ENCODE measurements around the gene CNIH1.
"Not testable (repeated sequence)": the region's sequence is repeated elsewhere in the genome, so short reads cannot be mapped to it uniquely, and the experiment has no call there.

CNIH1 gene

DNA sequence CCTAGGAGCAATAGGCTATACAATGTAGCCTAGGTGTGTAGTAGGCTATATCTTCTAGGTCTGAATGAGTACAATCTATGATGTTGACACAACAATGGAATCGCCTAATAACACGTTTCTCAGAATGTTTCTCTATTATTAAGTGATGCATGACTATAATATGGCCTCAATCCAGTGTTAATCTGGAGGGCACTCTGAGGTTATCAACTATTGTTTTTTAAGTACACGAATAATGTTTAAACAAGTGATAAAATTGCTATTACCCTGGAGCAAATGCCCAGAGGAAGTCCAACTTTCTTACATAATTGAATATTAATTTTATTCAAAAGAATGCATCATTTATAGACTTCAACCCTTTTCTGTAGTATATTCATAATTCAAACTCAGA is 16.4 kb upstream of the CNIH1 start:
- H3K36me3 ChIP-seq (ENCODE audit: insufficient read depth, low read length) = no peaks in the 10 kb centered on the region
- H3K27ac ChIP-seq = no peak overlapping the region
- no peak overlapping the region for H3K9ac ChIP-seq (ENCODE audit: insufficient read length)
- H3K4me3 ChIP-seq = no peak overlapping the region
- no peak for TF ChIP-seq FOXP2 (optimal IDR thresholded peaks at IDR 0.05; ENCODE audit: control extremely low read depth, extremely low read length, insufficient read depth)
- TF ChIP-seq EZH2 (IDR thresholded peaks at IDR 0.05) = no peak
- H3K9me3 ChIP-seq (ENCODE audit: low read depth, low read length) = no peaks in the 10 kb centered on the region
- no peak for DNase-seq (ENCODE audit: low read depth, low spot score)

DNA sequence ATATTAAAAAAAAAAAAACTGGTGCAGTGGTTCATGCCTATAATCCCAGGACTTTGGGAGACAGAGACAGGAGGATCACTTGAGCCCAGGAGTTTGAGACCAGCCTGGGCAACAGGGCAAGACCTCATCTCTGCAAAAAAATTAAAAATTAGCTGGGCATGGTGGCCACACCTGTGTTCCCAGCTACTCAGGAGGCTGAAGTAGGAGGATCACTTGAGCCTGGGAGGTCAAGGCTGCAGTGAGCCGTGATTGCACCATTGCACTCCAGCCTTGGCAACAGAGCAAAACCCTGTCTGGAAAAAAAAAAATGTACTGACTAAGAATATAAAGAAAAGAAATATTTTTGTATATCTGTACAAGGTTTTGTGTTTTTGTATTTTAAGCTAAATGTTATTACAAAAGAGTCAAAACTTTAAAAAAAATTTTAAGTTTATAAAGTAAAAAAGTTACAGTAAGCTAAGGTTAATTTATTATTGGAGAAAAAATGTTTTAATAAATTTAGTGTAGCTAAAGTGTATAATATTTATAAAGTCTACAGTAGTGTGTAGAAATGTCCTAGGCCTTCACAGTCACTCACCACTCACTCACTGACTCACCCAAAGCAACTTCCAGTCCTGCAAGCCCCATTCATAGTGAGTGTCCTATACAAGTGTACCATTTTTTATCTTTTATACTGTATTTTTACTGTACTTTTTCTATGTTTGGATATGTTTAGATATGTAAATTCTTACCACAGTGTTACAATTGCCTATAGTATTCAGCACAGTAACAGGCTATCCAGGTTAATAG is 15.8 kb upstream of the CNIH1 start:
- H3K9ac ChIP-seq (ENCODE audit: insufficient read length); H3K4me3 ChIP-seq; DNase-seq (ENCODE audit: low read depth, low spot score); H3K36me3 ChIP-seq (ENCODE audit: insufficient read depth, low read length); H3K9me3 ChIP-seq (ENCODE audit: low read depth, low read length); H3K27ac ChIP-seq: not testable (repeated sequence)

DNA sequence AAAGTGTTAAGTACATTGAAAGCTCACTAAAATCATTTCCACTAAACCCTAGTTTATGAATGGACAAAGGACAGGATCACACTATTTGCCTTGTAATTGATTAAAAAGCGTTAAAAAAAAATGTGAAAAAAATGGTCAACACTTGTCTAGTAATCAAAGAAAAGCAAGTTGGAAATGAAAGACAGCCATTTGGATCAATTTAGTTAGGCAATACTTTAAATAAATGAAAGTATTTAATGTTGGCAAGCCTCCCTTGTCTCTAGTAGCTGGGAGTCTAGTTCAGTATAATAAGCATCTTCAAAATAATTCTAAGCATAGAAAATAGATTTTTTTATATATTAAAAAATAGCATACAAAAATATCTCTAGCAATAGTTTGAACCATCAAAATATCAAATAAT is 14.2 kb upstream of the CNIH1 start:
- no peak overlapping the region for H3K9ac ChIP-seq (ENCODE audit: insufficient read length)
- no peaks in the 10 kb centered on the region for H3K36me3 ChIP-seq (ENCODE audit: insufficient read depth, low read length)
- H3K4me3 ChIP-seq = no peak overlapping the region
- TF ChIP-seq EZH2 (IDR thresholded peaks at IDR 0.05) = no peak
- TF ChIP-seq FOXP2 (optimal IDR thresholded peaks at IDR 0.05; ENCODE audit: control extremely low read depth, extremely low read length, insufficient read depth) = no peak
- TF ChIP-seq POLR2AphosphoS5 (IDR thresholded peaks at IDR 0.05; ENCODE audit: borderline replicate concordance, low read depth, low read length) = no peak
- no peaks in the 10 kb centered on the region for H3K9me3 ChIP-seq (ENCODE audit: low read depth, low read length)
- no peak overlapping the region for H3K27ac ChIP-seq
- no peak for DNase-seq (ENCODE audit: low read depth, low spot score)

DNA sequence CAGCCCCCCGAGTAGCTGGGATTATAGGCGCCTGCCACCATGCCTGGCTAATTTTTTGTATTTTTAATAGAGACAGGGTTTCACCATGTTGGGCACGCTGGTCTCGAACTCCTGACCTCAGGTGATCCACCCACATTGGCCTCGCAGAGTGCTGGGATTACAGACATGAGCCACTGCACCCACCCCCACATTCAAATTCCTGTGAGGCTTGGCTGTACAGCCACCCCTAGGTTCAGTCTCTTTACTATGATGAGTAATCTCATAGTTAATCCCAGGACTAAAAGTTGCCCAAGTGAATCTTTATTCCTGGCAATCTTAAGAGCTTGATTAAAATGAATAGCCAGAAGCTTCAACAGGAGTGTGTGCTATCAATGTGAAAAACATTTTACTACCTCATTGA is 12.8 kb upstream of the CNIH1 start:
- not testable (repeated sequence) for H3K36me3 ChIP-seq (ENCODE audit: insufficient read depth, low read length)

DNA sequence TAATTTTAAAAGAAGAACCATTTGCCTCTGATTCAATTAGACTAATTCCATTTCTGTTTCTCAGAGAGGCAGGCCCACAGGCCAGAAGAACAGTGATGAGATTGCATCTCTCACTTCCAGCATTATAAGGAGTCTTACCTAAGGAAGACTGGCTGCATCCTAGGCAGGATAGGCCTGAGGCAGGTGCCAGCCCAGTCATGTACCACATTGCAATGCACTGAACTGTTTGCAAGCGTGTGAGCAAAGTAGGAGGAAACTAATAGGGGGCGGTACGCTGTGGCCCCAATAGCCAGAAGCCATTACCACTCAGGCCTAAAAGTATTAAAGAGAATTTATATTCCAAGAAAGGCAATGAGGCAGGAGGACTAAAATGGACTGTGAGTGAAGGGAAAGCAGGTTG is 12.1 kb upstream of the CNIH1 start:
- Histone ChIP-seq H3K9me3 (ENCODE audit: low read depth, low read length) (no peaks in the 10 kb centered on the region), H3K27ac (no peak overlapping the region), H3K9ac (ENCODE audit: insufficient read length) (no peak overlapping the region), H3K4me3 (no peak overlapping the region), H3K36me3 (ENCODE audit: insufficient read depth, low read length) (no peaks in the 10 kb centered on the region)
- no peak for DNase-seq (ENCODE audit: low read depth, low spot score)
- TF ChIP-seq POLR2AphosphoS5 (IDR thresholded peaks at IDR 0.05; ENCODE audit: borderline replicate concordance, low read depth, low read length) = no peak
- TF ChIP-seq FOXP2 (optimal IDR thresholded peaks at IDR 0.05; ENCODE audit: control extremely low read depth, extremely low read length, insufficient read depth) = no peak
- no peak for TF ChIP-seq EZH2 (IDR thresholded peaks at IDR 0.05)

More for the DNA sequence above, 12.8 kb upstream of the CNIH1 start:
- H3K9me3 ChIP-seq (ENCODE audit: low read depth, low read length); H3K4me3 ChIP-seq; H3K27ac ChIP-seq; DNase-seq (ENCODE audit: low read depth, low spot score); H3K9ac ChIP-seq (ENCODE audit: insufficient read length): not testable (repeated sequence)

DNA sequence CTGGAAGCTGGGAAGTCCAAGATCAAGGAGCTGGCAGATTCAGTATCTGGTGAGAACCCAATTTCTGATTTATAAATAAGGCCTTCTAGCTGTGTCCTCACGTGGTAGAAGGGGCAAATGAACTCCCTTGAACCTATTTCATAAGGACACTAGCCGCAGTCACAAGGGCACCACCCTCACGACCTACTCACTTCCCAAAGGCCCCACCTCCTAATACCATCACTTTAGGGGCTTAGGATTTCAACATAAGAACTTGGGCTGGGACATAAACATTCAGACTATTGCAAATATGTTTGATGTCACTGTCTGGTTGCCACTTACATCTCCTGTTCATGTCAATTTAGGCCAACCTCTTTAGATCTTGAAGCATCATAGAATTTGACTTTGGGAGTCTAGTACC is 10.8 kb upstream of the CNIH1 start:
- Histone ChIP-seq H3K9me3 (ENCODE audit: low read depth, low read length) (no peaks in the 10 kb centered on the region), H3K27ac (no peak overlapping the region), H3K9ac (ENCODE audit: insufficient read length) (no peak overlapping the region), H3K36me3 (ENCODE audit: insufficient read depth, low read length) (no peaks in the 10 kb centered on the region), H3K4me3 (no peak overlapping the region)
- no peak for TF ChIP-seq EZH2 (IDR thresholded peaks at IDR 0.05)
- TF ChIP-seq POLR2AphosphoS5 (IDR thresholded peaks at IDR 0.05; ENCODE audit: borderline replicate concordance, low read depth, low read length) = no peak
- TF ChIP-seq FOXP2 (optimal IDR thresholded peaks at IDR 0.05; ENCODE audit: control extremely low read depth, extremely low read length, insufficient read depth) = no peak
- no peak for DNase-seq (ENCODE audit: low read depth, low spot score)

DNA sequence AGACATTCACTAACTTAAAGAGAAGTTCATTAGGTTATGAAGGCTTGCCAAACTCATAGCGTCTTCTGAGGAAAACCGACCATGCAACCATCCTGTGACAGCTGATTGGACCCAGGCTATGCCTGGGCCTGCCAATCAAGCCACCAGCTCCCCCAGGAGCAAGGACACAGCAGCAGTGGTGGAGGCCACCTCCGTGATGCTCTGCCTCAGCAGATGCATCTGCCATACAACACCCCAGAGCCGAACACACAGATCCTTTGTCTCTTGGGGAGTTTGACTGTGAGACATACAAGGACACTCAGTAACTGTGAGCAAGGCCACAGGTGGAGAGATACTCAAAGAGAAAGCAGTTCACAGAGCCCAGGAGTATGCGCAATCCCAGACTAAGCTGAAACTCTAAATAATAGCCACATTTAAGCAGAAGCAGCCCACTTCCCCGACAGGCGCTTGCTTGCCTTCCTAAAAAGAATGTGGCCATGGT is 10.0 kb upstream of the CNIH1 start:
- no peak overlapping the region for H3K27ac ChIP-seq
- no peak for DNase-seq (ENCODE audit: low read depth, low spot score)
- H3K4me3 ChIP-seq = no peak overlapping the region
- no peaks in the 10 kb centered on the region for H3K36me3 ChIP-seq (ENCODE audit: insufficient read depth, low read length)
- H3K9me3 ChIP-seq (ENCODE audit: low read depth, low read length) = no peaks in the 10 kb centered on the region
- TF ChIP-seq FOXP2 (optimal IDR thresholded peaks at IDR 0.05; ENCODE audit: control extremely low read depth, extremely low read length, insufficient read depth) (no peak), EZH2 (IDR thresholded peaks at IDR 0.05) (no peak), POLR2AphosphoS5 (IDR thresholded peaks at IDR 0.05; ENCODE audit: borderline replicate concordance, low read depth, low read length) (no peak)
- H3K9ac ChIP-seq (ENCODE audit: insufficient read length) = no peak overlapping the region

DNA sequence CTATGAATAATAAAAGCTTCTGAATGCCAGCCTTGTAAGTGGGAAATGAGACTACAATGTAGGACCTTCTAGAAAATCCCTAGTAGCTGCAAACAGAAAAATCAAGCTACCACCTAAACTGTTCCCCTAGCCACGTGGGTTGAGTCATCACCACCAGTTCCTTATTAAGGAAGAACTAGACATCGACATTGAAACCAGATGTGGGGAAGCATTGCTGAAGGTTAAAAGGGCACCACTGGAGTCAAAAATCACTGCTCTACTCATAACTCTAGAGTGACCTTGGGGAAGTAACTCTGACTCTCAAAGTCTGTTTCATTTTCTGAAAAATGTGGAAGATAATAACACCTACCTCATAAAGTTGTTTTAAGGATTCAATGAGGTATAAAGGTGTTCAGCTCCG is 9.4 kb upstream of the CNIH1 start:
- Histone ChIP-seq H3K27ac (no peak overlapping the region), H3K36me3 (ENCODE audit: insufficient read depth, low read length) (no peaks in the 10 kb centered on the region), H3K4me3 (no peak overlapping the region), H3K9me3 (ENCODE audit: low read depth, low read length) (no peaks in the 10 kb centered on the region), H3K9ac (ENCODE audit: insufficient read length) (no peak overlapping the region)
- DNase-seq (ENCODE audit: low read depth, low spot score) = no peak
- TF ChIP-seq EZH2 (IDR thresholded peaks at IDR 0.05) (no peak), POLR2AphosphoS5 (IDR thresholded peaks at IDR 0.05; ENCODE audit: borderline replicate concordance, low read depth, low read length) (no peak), FOXP2 (optimal IDR thresholded peaks at IDR 0.05; ENCODE audit: control extremely low read depth, extremely low read length, insufficient read depth) (no peak)

DNA sequence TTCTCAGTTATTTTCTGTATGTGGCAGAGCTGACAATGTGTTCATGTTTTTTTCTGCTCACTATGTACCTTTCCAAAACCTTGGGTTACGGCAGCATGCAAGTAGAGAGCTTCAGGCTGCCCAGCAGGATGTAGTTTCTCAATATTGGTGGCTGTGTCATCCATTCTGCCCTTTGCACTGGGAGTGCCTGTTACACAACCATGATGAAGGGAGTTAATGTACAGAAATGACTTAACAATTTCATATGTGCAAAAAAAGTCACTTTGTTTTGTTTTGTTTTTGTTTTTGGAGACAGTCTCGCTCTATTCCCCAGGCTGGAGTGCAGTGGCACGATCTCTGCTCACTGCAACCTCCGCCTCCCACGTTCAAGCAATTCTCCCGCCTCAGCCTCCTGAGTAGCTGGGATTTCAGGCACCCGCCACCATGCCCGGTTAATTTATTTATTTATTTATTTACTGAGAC is 6.1 kb upstream of the CNIH1 start:
- no peak for DNase-seq (ENCODE audit: low read depth, low spot score)
- Histone ChIP-seq H3K9ac (ENCODE audit: insufficient read length) (no peak overlapping the region), H3K4me3 (no peak overlapping the region), H3K27ac (no peak overlapping the region), H3K9me3 (ENCODE audit: low read depth, low read length) (no peaks in the 10 kb centered on the region), H3K36me3 (ENCODE audit: insufficient read depth, low read length) (no peaks in the 10 kb centered on the region)
- TF ChIP-seq EZH2 (IDR thresholded peaks at IDR 0.05) (no peak), FOXP2 (optimal IDR thresholded peaks at IDR 0.05; ENCODE audit: control extremely low read depth, extremely low read length, insufficient read depth) (no peak), POLR2AphosphoS5 (IDR thresholded peaks at IDR 0.05; ENCODE audit: borderline replicate concordance, low read depth, low read length) (no peak)
